Astrocyte of the spinal cord (primary cell): ENCODE measurements around the gene ZNF597.

ENCODE experiments used
- DNase-seq: peaks from one replicate; pipeline ENCODE4 v3.0.0; 2011; ENCODE audit warnings: low read depth, low spot score
- H3K4me3 ChIP-seq: 2 replicates; pipeline ENCODE4 v1.5.1; 2011; ENCODE audit warnings: low read depth, mild to moderate bottlenecking, low read length, moderate library complexity
- CTCF ChIP-seq: IDR thresholded peaks from 2 replicates; pipeline ENCODE4 v1.5.1; 2012; ENCODE audit warnings: low read depth, mild to moderate bottlenecking, low read length, inconsistent platforms
- in situ Hi-C: cut with HindIII; loops from 2 replicates; pipeline ENCODE4 v1.10.0; 2017; ENCODE audit warnings: low sequenced_read_pairs

Gene ZNF597

GRCh38 chr16:3443108-3444031 is at the start of gene ZNF597, which contains the start of gene NAA60:
Gene ZNF597 (minus strand): TSS chr16:3443504. CDS start chr16:3443153, 351 bp downstream.
Gene NAA60 (plus strand): TSS chr16:3443680. CDS start chr16:3476228, 32,548 bp downstream.
- H3K4me3 ChIP-seq, result peak within 1 kb of the TSS; percentile 72
- TF ChIP-seq CTCF, result no peak
- in situ Hi-C loops, result no loop called here
- peak; percentile 93 for DNase-seq

GRCh38 chr16:3492356-3492755 is 49.1 kb upstream of the ZNF597 start:
- DNase-seq, result no peak
- no peak overlapping the region for H3K4me3 ChIP-seq
- in situ Hi-C loops, result no loop called here
- no peak for TF ChIP-seq CTCF

GRCh38 chr16:3490911-3491629 is 47.8 kb upstream of the ZNF597 start:
- no peak overlapping the region for H3K4me3 ChIP-seq
- no peak for DNase-seq
- TF ChIP-seq CTCF, result no peak
- in situ Hi-C loops, result no loop called here

GRCh38 chr16:3488801-3489200 is 45.5 kb upstream of the ZNF597 start:
- no peak for TF ChIP-seq CTCF
- no peak for DNase-seq
- no peak overlapping the region for H3K4me3 ChIP-seq
- in situ Hi-C loops, result no loop called here

- in situ Hi-C loops, result no loop called here
- no peak for TF ChIP-seq CTCF
Measured at GRCh38 chr16:3487521-3488410, 44.5 kb upstream of the ZNF597 start.

More at GRCh38 chr16:3487521-3488410, 44.5 kb upstream of the ZNF597 start:
- DNase-seq, result no peak
- H3K4me3 ChIP-seq, result no peak overlapping the region
